GM12878 (cell line): ENCODE measurements around the gene STK16. TPM values are rescaled to one million over a fixed set of nuclear protein-coding genes. Genes with fewer than 3 reads are reported as not detected.

Experiments used
- ATAC-seq: fragments of 200-7000 bp; cut with Tn5 transposase; 3 replicates; pipeline ENCODE4 v1.9.1; 2020; ENCODE audit warnings: mild to moderate bottlenecking, moderate library complexity
- BruUV-seq: library from RNA; stranded (reverse); fragments of 400-500 nt; replicated peaks from 2 replicates; lab custom pipeline; 2021; lab: Mats Ljungman, UMichigan
- CTCF ChIA-PET: fragments of 300-600 bp; sonication (Branson Sonifier 250); formaldehyde crosslinking; extraction: SDS; loops from one replicate; lab custom pipeline; 2021; ENCODE audit warnings: inconsistent platforms; lab: Yijun Ruan, JAX
- POLR2A ChIA-PET: fragments of 350-600 bp; formaldehyde crosslinking; extraction: SDS; loops from one replicate; lab custom pipeline; 2021; ENCODE audit warnings: inconsistent platforms; lab: Charles Lee
- RAD21 ChIA-PET: fragments of 300-600 bp; sonication (Branson Sonifier 250); formaldehyde crosslinking; loops from one replicate; lab custom pipeline; 2023; ENCODE audit warnings: antibody characterized with exemption; ENCODE audit not compliant: unreplicated experiment; lab: Charles Lee
- SMC1A ChIA-PET: fragments of 300-600 bp; sonication (Branson Sonifier 250); formaldehyde crosslinking; loops from one replicate; lab custom pipeline; 2023; ENCODE audit not compliant: unreplicated experiment, uncharacterized antibody; lab: Charles Lee
- DNase-seq: peaks from one replicate; pipeline ENCODE4 v3.0.0-alpha.2; 2011; ENCODE audit warnings: low read depth, low spot score
- FAIRE-seq: peaks from 3 replicates; lab custom pipeline; 2011; peaks lifted over from hg19 to GRCh38; lab: Jason Lieb, UNC
- H2AFZ ChIP-seq: 2 replicates; pipeline ENCODE4 v1.6.0; 2011; ENCODE audit warnings: low read depth, low read length, control low read depth; ENCODE audit not compliant: control insufficient read depth
- H3K27ac ChIP-seq: 2 replicates; pipeline ENCODE4 v1.5.1; 2011; ENCODE audit warnings: control low read depth; ENCODE audit not compliant: control insufficient read depth, insufficient read depth
- H3K27me3 ChIP-seq, 2 experiments: replicated peaks in 1 of 2; 2 replicates each; pipeline versions ENCODE4 v1.6.0 to v1.6.1; 2011; ENCODE audit warnings: low read length in 1 of 2; ENCODE audit not compliant: control insufficient read depth in 2 of 2, insufficient read depth in 2 of 2
- H3K36me3 ChIP-seq, 2 experiments: 2 replicates each; pipeline ENCODE4 v1.5.1; 2011; ENCODE audit warnings: low read length in 1 of 2; ENCODE audit not compliant: control insufficient read depth in 2 of 2, insufficient read depth in 2 of 2
- H3K4me1 ChIP-seq: 2 replicates; pipeline ENCODE4 v1.6.1; 2011; ENCODE audit warnings: mild to moderate bottlenecking, low read length, moderate library complexity, mixed read lengths; ENCODE audit not compliant: control insufficient read depth, insufficient read depth
- H3K4me2 ChIP-seq: 2 replicates; pipeline ENCODE4 v1.6.0; 2011; ENCODE audit warnings: control low read depth; ENCODE audit not compliant: control insufficient read depth, insufficient read depth
- H3K4me3 ChIP-seq: fragments of 200-600 bp; sonication (generic); 2 replicates; pipeline ENCODE4 v1.5.1; 2016
- H3K79me2 ChIP-seq: 2 replicates; pipeline ENCODE4 v1.6.0; 2011; ENCODE audit warnings: low read length; ENCODE audit not compliant: control insufficient read depth, insufficient read depth
- H3K9ac ChIP-seq: 2 replicates; pipeline ENCODE4 v1.8.0; 2011; ENCODE audit warnings: low read length, control low read depth, mixed read lengths; ENCODE audit not compliant: control insufficient read depth, insufficient read depth
- H3K9me3 ChIP-seq: replicated peaks from 3 replicates; pipeline ENCODE4 v1.5.1; 2011; ENCODE audit warnings: mild to moderate bottlenecking, low read length; ENCODE audit not compliant: control insufficient read depth, insufficient read depth
- H4K20me1 ChIP-seq: 2 replicates; pipeline ENCODE4 v1.6.0; 2011; ENCODE audit not compliant: control insufficient read depth, insufficient read depth
- BCLAF1 ChIP-seq: fragments of 450-650 bp; IDR thresholded peaks from 2 replicates; pipeline ENCODE4 v1.6.1; 2017; ENCODE audit warnings: antibody characterized with exemption, mild to moderate bottlenecking, moderate library complexity
- RUNX3 ChIP-seq: IDR thresholded peaks from 2 replicates; pipeline ENCODE4 v1.6.1; 2012; ENCODE audit warnings: low read length, inconsistent platforms
- SUZ12 ChIP-seq: fragments of 200-600 bp; sonication (generic); IDR thresholded peaks from one replicate; pipeline ENCODE4 v1.6.1; 2018; ENCODE audit warnings: antibody characterized with exemption, mild to moderate bottlenecking; ENCODE audit not compliant: unreplicated experiment
- ZBTB11 ChIP-seq: fragments of 450-650 bp; formaldehyde crosslinking; IDR thresholded peaks from 2 replicates; pipeline ENCODE4 v1.5.0; 2022; ENCODE audit warnings: mild to moderate bottlenecking, missing genetic modification characterization
- ZBTB33 ChIP-seq: fragments of 450-650 bp; IDR thresholded peaks from 2 replicates; pipeline ENCODE4 v1.6.1; 2017; ENCODE audit warnings: mild to moderate bottlenecking
- WGBS: methylation state at CpG from one replicate; pipeline ENCODE4 v1.1.6; 2016; ENCODE audit warnings: low lambda C conversion rate; ENCODE audit not compliant: insufficient replicate concordance, insufficient coverage; ENCODE audit errors: missing lambda C conversion rate; 5-methylcytosine and 5-hydroxymethylcytosine counted together
- in situ Hi-C: fragments of 300-500 bp; cut with MboI; formaldehyde crosslinking; loops from 9 replicates; pipeline ENCODE4 v1.14.3; 2018; ENCODE audit warnings: mixed read lengths
- intact Hi-C: fragments of 100-400 bp; cut with micrococcal nuclease; formaldehyde crosslinking; loops from one replicate; pipeline ENCODE4 v1.14.2; 2022; ENCODE audit not compliant: unreplicated experiment
- polyA plus RNA-seq, 11 experiments: library from polyadenylated mRNA; depleted of rRNA in 4 of 11; unstranded in 6 of 11; stranded (reverse) in 5 of 11; fragments of >200 nt; fragmentation: Nextera tagmentation in 4 of 11; fragmentation: Illumina TruSeq in 1 of 11; extraction: Ambion mirVana in 4 of 11; extraction: Trizol in 1 of 11; gene quantifications; 1 replicate in 1 of 11; 2 replicates in 10 of 11; pipeline versions ENCODE4 v1.2.1 to v1.2.3, GENCODE V29; 2011 to 2016; ENCODE audit warnings: inconsistent platforms in 2 of 11, missing spikeins in 2 of 11, low read depth in 1 of 11
- total RNA-seq, 4 experiments: library from RNA; depleted of rRNA in 3 of 4; stranded (reverse); fragments of >200 nt in 3 of 4; fragmentation: Illumina TruSeq in 1 of 4; extraction: Trizol in 1 of 4; gene quantifications; 2 replicates each; pipeline versions ENCODE4 v1.2.1 to v1.2.3, GENCODE V29; 2013 to 2021
- TF ChIP-seq, protein P1 (sequence below): fragments of 450-650 bp; IDR thresholded peaks from 2 replicates; pipeline ENCODE4 v1.6.1; 2017; ENCODE audit warnings: borderline replicate concordance

Gene STK16
- total and polyA plus RNA-seq, 10 of the 15 experiments (the other 5 are each of a cell fraction or from before 2014, with no cell fraction given) = 4.3 to 50.1 (median 17.9) TPM

- FAIRE-seq = no peak
- Histone ChIP-seq H3K4me2 (peak overlapping the region; percentile 99), H3K36me3 (peaks cover 1 to 19% of the 10 kb centered on the region in 2 experiments), H3K79me2 (peaks cover 14% of the 10 kb centered on the region), H3K9me3 (no peaks in the 10 kb centered on the region), H4K20me1 (no peaks in the 10 kb centered on the region; the same call in 1 of the 2 replicates), H3K27me3 (no peaks in the 10 kb centered on the region), H2AFZ (no peak overlapping the region), H3K4me1 (peaks cover 16% of the 10 kb centered on the region), H3K9ac (no peak overlapping the region), H3K4me3 (no peak overlapping the region), H3K27ac (no peak overlapping the region)
- POLR2A ChIA-PET = interaction anchor here (0.5 to 3.8 kb wide), 6 partner anchors 10 to 40 kb away, joined by 3 to 21 read pairs (median 4); partner anchors contain the start of genes ANKZF1, ATG9A, CNPPD1 and TUBA4B
- RAD21 ChIA-PET = interaction anchor here (1.3 to 2.1 kb wide), 2 partner anchors 10 to 40 kb away, joined by 4 to 7 read pairs; partner anchors contain the start of genes CNPPD1 and ZFAND2B
- WGBS = 65% methylated on average over 6 of the region's 6 CpGs
- TF ChIP-seq ZBTB33 (no peak), RUNX3 (no peak), BCLAF1 (no peak), ZBTB11 (CRISPR knock-in tag) (no peak), SUZ12 (no peak)
- TF ChIP-seq, protein P1, sequence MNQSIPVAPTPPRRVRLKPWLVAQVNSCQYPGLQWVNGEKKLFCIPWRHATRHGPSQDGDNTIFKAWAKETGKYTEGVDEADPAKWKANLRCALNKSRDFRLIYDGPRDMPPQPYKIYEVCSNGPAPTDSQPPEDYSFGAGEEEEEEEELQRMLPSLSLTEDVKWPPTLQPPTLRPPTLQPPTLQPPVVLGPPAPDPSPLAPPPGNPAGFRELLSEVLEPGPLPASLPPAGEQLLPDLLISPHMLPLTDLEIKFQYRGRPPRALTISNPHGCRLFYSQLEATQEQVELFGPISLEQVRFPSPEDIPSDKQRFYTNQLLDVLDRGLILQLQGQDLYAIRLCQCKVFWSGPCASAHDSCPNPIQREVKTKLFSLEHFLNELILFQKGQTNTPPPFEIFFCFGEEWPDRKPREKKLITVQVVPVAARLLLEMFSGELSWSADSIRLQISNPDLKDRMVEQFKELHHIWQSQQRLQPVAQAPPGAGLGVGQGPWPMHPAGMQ = no peak
- no TSS peak for BruUV-seq
- no peak for ATAC-seq
- CTCF ChIA-PET = interaction anchor here (0.9 to 3.2 kb wide), 8 partner anchors 10 to 135 kb away, joined by 3 to 14 read pairs (median 4); partner anchors contain the start of gene ZFAND2B
- no peak for DNase-seq
- in situ Hi-C loops (no loop called here), intact Hi-C loops (no loop called here)
- SMC1A ChIA-PET = interaction anchor here (0.7 to 2.4 kb wide), 3 partner anchors 10 to 79 kb away, joined by 3 to 9 read pairs (median 7); partner anchors contain the start of gene ZFAND2B
Observed at GRCh38 chr2:219216535-219216915, 28.8 kb upstream of the STK16 start.
